ENCODE measurements around the gene NCOA7.

Gene NCOA7

DNA sequence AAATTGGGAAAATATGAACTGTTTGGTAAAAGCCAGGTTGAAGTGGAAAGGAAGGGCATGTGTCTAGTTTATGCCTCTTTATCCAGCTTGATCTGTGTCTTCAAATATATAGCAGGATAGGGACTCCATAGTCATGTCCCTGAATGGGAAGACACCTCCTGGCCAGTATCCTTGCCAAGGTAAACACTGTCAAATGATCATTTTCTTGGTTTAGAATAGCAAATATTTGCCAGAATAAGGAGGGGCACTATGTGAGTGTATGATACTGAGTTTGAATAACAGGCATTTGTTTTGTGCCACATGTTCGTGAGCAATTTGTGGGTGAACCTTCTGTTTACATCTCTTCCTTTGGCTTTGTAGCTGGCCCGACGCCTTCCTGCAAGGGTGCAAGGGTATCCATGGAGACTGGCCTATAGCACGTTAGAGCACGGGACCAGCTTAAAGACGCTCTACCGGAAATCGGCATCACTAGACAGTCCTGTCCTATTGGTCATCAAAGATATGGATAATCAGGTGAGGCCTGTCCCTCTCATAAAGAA lies 131.6 kb downstream of the NCOA7 start:
- DNase-seq (ENCODE audit: insufficient read length, low spot score) (no peak), FAIRE-seq (no peak)
- no peak for TF ChIP-seq CTCF (IDR thresholded peaks at IDR 0.05; ENCODE audit: insufficient read depth, missing control alignments)

- TF ChIP-seq CTCF (IDR thresholded peaks at IDR 0.05; ENCODE audit: insufficient read depth, missing control alignments): no peak
- FAIRE-seq (no peak), DNase-seq (ENCODE audit: insufficient read length, low spot score) (no peak)
Measured at GRCh38 chr6:125923366-125923877, 132.7 kb downstream of the NCOA7 start.

- DNase-seq (ENCODE audit: insufficient read length, low spot score) (no peak), FAIRE-seq (no peak)
- TF ChIP-seq CTCF (IDR thresholded peaks at IDR 0.05; ENCODE audit: insufficient read depth, missing control alignments): no peak
Measured at GRCh38 chr6:125924169-125924568, 133.4 kb downstream of the NCOA7 start.

DNA sequence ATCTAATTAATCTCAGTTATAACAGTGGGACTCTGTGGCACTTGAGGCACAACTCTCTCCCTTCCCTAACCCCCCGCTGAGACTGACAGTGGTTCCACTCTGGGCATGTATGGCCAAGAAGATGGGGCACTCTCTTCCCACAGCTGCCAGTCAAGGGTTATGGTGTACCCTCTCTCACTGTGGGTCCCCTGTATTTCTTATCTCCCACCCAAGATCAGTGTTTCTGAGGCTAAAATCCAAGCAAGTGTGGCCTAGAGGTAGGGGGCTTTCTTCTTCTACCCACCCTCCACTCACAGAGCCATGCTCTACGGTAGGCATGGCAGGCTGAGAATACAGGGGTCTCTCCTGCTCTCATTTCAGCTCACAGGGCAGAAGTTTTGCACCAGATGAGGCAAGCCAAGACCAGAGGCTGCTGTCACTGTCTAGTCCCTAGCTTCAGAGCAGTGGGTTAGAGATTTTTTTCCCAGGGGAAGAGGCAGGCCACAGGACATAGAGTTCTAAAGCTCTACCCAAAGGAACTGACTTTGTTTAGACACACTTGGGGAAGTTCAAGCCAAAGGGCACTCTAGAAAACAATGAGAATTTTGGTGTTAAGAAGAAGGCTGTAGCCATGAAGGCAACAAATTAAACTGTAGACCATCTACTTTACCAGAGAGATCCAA lies 134.1 kb downstream of the NCOA7 start:
- FAIRE-seq (no peak), DNase-seq (ENCODE audit: insufficient read length, low spot score) (no peak)
- TF ChIP-seq CTCF (IDR thresholded peaks at IDR 0.05; ENCODE audit: insufficient read depth, missing control alignments): no peak

DNA sequence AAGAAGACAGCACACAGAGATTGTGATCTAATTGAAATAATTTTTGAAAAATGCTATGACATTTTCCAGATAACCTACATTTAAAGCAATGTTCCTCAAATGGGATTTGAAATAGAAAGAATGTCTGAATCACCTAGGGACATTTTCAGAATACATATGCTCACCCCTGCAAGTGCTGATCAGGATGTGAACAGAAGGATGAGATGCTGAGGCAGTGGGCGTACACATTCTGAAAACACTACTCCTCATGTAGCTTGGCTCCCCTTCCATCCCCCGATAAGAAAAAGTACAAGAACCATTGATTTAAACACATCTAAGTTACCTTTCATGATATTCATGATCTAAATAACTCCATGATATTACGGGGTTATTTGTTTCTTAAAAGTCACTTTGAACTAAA lies 136.0 kb downstream of the NCOA7 start:
- FAIRE-seq (no peak), DNase-seq (ENCODE audit: insufficient read length, low spot score) (no peak)
- no peak for TF ChIP-seq CTCF (IDR thresholded peaks at IDR 0.05; ENCODE audit: insufficient read depth, missing control alignments)

- FAIRE-seq (no peak), DNase-seq (ENCODE audit: insufficient read length, low spot score) (no peak)
- no peak for TF ChIP-seq CTCF (IDR thresholded peaks at IDR 0.05; ENCODE audit: insufficient read depth, missing control alignments)
Measured at GRCh38 chr6:125927761-125928160, 137.0 kb downstream of the NCOA7 start.

GRCh38 chr6:125930765-125931418 lies 140.1 kb downstream of the NCOA7 start:
- FAIRE-seq: no peak
- no peak for DNase-seq (ENCODE audit: insufficient read length, low spot score)
- no peak for TF ChIP-seq CTCF (IDR thresholded peaks at IDR 0.05; ENCODE audit: insufficient read depth, missing control alignments)
